ENCODE results near the gene COQ9.
A peak's percentile ranks its signal among the peaks of the same experiment; 100 is the strongest.

Gene COQ9, protein sequence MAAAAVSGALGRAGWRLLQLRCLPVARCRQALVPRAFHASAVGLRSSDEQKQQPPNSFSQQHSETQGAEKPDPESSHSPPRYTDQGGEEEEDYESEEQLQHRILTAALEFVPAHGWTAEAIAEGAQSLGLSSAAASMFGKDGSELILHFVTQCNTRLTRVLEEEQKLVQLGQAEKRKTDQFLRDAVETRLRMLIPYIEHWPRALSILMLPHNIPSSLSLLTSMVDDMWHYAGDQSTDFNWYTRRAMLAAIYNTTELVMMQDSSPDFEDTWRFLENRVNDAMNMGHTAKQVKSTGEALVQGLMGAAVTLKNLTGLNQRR

DNA sequence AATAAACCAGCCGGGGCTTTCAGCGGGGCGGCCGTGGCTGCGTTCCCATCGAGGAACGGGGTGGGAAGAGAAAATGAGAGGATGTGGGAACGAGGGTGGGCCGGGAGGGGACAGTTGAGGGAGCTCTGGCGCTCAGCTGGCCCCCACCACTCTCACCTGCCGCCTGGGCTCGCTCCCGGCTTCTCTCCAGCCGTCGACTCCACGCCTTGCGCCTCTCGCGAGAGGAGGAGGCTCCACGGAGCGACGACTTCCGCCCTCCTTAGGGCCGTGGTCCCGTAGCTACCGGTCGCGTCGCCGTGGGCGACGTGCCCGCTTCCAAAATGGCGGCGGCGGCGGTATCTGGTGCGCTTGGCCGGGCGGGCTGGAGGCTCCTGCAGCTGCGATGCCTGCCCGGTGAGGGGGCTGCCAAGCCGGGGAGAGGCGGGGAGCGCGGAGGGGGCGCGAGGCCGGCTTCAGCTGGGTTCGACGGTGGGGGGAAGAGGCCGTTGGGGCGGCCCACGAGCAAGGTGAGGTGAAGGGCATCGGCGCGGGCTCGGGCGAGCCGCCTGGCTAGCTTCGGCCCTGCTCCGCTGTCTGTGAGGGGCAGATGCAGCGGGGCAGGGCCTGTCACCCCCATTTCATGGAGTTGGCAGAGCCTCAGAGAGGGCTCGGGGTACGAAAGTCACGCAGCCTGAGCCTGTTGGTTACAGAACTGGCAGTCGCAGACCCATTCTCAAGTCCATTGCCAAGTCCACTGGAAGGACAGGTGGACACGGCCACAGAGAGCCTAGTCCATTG is at the start of gene COQ9, which contains the start of gene CIAPIN1:
Gene COQ9 (plus strand): TSS at position 294 of the 777 bp plus-strand sequence. CDS start 27 bp downstream, at position 321.
Gene CIAPIN1 (minus strand): TSS at position 200 of the 777 bp plus-strand sequence. CDS start 6,457 bp downstream, outside the sequence.
- TF ChIP-seq RAD21 (IDR thresholded peaks at IDR 0.05; ENCODE audit: low read depth), result no peak
- TF ChIP-seq, protein P1, sequence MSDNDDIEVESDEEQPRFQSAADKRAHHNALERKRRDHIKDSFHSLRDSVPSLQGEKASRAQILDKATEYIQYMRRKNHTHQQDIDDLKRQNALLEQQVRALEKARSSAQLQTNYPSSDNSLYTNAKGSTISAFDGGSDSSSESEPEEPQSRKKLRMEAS (IDR thresholded peaks at IDR 0.05), result peak; percentile 93
- TF ChIP-seq EGR1 (IDR thresholded peaks at IDR 0.05), result peak; percentile 64
- peak; percentile 46; the same call in 1 of the 2 replicates for TF ChIP-seq NFIC (IDR thresholded peaks at IDR 0.05)
- TF ChIP-seq, protein P2, sequence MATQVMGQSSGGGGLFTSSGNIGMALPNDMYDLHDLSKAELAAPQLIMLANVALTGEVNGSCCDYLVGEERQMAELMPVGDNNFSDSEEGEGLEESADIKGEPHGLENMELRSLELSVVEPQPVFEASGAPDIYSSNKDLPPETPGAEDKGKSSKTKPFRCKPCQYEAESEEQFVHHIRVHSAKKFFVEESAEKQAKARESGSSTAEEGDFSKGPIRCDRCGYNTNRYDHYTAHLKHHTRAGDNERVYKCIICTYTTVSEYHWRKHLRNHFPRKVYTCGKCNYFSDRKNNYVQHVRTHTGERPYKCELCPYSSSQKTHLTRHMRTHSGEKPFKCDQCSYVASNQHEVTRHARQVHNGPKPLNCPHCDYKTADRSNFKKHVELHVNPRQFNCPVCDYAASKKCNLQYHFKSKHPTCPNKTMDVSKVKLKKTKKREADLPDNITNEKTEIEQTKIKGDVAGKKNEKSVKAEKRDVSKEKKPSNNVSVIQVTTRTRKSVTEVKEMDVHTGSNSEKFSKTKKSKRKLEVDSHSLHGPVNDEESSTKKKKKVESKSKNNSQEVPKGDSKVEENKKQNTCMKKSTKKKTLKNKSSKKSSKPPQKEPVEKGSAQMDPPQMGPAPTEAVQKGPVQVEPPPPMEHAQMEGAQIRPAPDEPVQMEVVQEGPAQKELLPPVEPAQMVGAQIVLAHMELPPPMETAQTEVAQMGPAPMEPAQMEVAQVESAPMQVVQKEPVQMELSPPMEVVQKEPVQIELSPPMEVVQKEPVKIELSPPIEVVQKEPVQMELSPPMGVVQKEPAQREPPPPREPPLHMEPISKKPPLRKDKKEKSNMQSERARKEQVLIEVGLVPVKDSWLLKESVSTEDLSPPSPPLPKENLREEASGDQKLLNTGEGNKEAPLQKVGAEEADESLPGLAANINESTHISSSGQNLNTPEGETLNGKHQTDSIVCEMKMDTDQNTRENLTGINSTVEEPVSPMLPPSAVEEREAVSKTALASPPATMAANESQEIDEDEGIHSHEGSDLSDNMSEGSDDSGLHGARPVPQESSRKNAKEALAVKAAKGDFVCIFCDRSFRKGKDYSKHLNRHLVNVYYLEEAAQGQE (IDR thresholded peaks at IDR 0.05; ENCODE audit: low read depth), result 0 out of 2 replicates have a peak, but pooled peaks have one; percentile 38
- TF ChIP-seq CEBPB (IDR thresholded peaks at IDR 0.05), result no peak; the same call in 1 of the 2 replicates
- TF ChIP-seq TAF1 (IDR thresholded peaks at IDR 0.05; ENCODE audit: low read depth), result peak; percentile 100
- 0 out of 2 replicates have a peak, but pooled peaks have one; percentile 7 for TF ChIP-seq EP300 (IDR thresholded peaks at IDR 0.05; ENCODE audit: borderline replicate concordance)
- peak; percentile 99 for TF ChIP-seq YY1 (IDR thresholded peaks at IDR 0.05; ENCODE audit: low read depth)
- TF ChIP-seq CREB1 (IDR thresholded peaks at IDR 0.05; ENCODE audit: low read depth), result peak; percentile 72
- TF ChIP-seq TCF12 (IDR thresholded peaks at IDR 0.05; ENCODE audit: low read depth), result peak; percentile 80
- no peak for TF ChIP-seq TEAD4 (IDR thresholded peaks at IDR 0.05)

DNA sequence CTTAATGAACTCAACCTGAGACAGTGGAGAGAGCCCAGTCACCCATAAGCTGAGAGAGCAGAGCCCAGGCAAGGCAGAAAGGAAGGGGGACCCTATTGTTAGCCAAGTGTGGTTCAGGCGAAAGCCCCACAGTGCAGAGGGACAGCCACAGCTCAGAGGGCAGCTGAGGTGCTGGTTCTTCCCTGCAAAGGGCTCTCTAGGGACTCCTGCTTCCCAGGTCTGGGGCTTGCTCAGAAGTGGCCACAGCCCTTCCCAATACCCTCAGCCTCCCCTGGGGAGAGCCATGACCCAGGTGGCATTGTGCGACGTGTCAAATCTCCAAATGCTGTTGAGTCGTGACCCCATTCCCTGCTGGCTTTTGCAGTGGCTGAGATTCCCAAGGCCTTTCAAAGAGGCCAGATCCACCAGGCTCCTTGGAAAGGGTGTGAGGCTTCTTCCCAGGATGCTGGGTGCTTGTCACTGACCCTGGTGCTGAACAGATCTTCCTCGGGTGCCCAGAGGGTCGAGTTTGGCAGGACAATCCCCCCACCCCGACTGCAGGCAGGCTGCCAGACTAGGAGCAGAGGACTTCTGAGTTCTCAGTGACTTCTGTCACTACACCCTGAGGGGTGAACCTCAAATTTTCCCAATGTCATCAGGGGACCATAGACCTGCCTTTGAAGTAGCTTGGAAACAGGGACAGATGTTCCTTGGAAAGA is 45.2 kb upstream of the COQ9 start:
- TF ChIP-seq, protein P2 (IDR thresholded peaks at IDR 0.05; ENCODE audit: low read depth), result peak; percentile 78
- no peak for TF ChIP-seq RAD21 (IDR thresholded peaks at IDR 0.05; ENCODE audit: low read depth)

- no peak for TF ChIP-seq TEAD4 (IDR thresholded peaks at IDR 0.05)
- TF ChIP-seq, protein P3, sequence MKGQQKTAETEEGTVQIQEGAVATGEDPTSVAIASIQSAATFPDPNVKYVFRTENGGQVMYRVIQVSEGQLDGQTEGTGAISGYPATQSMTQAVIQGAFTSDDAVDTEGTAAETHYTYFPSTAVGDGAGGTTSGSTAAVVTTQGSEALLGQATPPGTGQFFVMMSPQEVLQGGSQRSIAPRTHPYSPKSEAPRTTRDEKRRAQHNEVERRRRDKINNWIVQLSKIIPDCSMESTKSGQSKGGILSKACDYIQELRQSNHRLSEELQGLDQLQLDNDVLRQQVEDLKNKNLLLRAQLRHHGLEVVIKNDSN (IDR thresholded peaks at IDR 0.05), result no peak
- no peak for TF ChIP-seq ZBTB7A (IDR thresholded peaks at IDR 0.05; ENCODE audit: low read depth)
- TF ChIP-seq EGR1 (IDR thresholded peaks at IDR 0.05), result no peak
- no peak for TF ChIP-seq TAF1 (IDR thresholded peaks at IDR 0.05; ENCODE audit: low read depth)
Observed at GRCh38 chr16:57403965-57404817, 43.1 kb upstream of the COQ9 start, which contains the start of gene CCL17. Gene CCL17, plus strand, starts transcription at chr16:57404767. Its CDS starts 9,166 bp downstream, at chr16:57413933.

DNA sequence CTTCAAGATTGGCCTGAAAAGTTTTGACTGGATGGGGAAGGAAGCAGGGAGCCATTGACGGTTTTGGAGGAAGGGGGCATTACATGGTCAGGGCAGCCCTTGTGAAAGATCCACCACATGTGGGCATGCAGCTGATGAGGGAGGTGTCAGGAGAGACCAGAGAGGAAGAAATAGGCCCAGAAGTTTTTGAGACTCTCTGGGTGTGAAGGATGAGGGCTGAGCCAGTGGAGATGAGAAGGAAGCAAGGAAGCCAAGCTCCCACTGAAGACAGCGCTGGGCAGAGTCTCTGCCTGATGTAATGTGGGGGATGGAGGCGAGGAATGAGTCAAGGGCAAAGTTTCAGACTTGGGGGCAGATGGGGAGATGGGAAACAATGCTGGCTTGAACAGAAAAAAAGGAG is 42.2 kb upstream of the COQ9 start:
- TF ChIP-seq YY1 (IDR thresholded peaks at IDR 0.05; ENCODE audit: low read depth), result no peak
- TF ChIP-seq RAD21 (IDR thresholded peaks at IDR 0.05; ENCODE audit: low read depth), result no peak

DNA sequence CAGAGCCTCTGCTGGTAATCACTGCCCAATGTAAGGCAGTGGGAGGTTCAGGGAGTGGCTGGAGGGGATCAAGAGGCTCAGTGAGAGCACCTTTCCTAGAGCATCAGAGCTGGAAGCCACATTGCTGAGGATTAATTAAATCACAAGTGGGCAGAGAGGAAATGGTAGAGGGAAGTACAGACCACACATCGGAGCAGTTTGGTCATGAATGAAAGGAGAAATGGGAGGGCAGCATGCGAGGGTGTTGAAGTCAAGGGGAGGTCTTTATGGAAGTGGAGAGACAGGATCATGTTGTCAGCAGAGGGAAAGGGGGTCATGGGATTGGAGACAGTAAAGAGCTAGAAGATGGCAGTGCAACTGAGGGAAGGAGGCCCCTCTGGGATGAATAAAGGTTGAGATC is 40.4 kb upstream of the COQ9 start:
- TF ChIP-seq, protein P1 (IDR thresholded peaks at IDR 0.05), result no peak
- TF ChIP-seq EGR1 (IDR thresholded peaks at IDR 0.05), result no peak

All from Ishikawa (cell line).